ENCODE data around the gene SYNDIG1. TPM values are rescaled to one million over a fixed set of nuclear protein-coding genes. Genes with fewer than 3 reads are reported as not detected.
A peak's percentile ranks its signal among the peaks of the same experiment; 100 is the strongest.

Gene SYNDIG1
- total RNA-seq, 2 experiments from 2014 or later: not detected

GRCh38 chr20:24670341-24670872 is 201.0 kb downstream of the SYNDIG1 start:
- CTCF ChIA-PET: no interaction called here
- no peaks in the 10 kb centered on the region for H3K27me3 Mint-ChIP-seq
- Histone ChIP-seq H3K9me3 (ENCODE audit: control insufficient read depth in 1 of 2, insufficient read depth in 1 of 2, low read length in 2 of 2) (no peaks in the 10 kb centered on the region), H3K27ac (ENCODE audit: low read depth in 1 of 2, low read length in 2 of 2) (no peak overlapping the region), H3K27me3 (ENCODE audit: control insufficient read depth in 1 of 2, insufficient read depth in 2 of 2, low read length in 2 of 2) (no peaks in the 10 kb centered on the region), H3K4me3 (ENCODE audit: low read length) (no peak overlapping the region), H3K36me3 (ENCODE audit: insufficient read depth, low read length) (no peaks in the 10 kb centered on the region), H3K4me1 (ENCODE audit: insufficient read depth, low read length) (no peaks in the 10 kb centered on the region)
- POLR2A ChIA-PET: no interaction called here
- no peak overlapping the region for H3K27ac Mint-ChIP-seq
- H3K4me1 Mint-ChIP-seq (ENCODE audit: low read depth): no peaks in the 10 kb centered on the region
- ATAC-seq (ENCODE audit: poor library complexity): no peak
- intact Hi-C loops (cut with DNase I, micrococcal nuclease): no loop called here
- H3K36me3 Mint-ChIP-seq (ENCODE audit: low read depth): no peaks in the 10 kb centered on the region
- H3K9me3 Mint-ChIP-seq: no peaks in the 10 kb centered on the region
- H3K4me3 Mint-ChIP-seq: no peak overlapping the region
- DNase-seq: peak in 1 of 14 experiments; percentile 17
- TF ChIP-seq CTCF (IDR thresholded peaks at IDR 0.05): no peak

GRCh38 chr20:24670981-24671380 is 201.6 kb downstream of the SYNDIG1 start:
- DNase-seq (no peak), ATAC-seq (ENCODE audit: poor library complexity) (no peak)
- Histone ChIP-seq H3K27ac (ENCODE audit: low read depth in 1 of 2, low read length in 2 of 2) (no peak overlapping the region), H3K36me3 (ENCODE audit: insufficient read depth, low read length) (no peaks in the 10 kb centered on the region), H3K4me3 (ENCODE audit: low read length) (no peak overlapping the region), H3K9me3 (ENCODE audit: control insufficient read depth in 1 of 2, insufficient read depth in 1 of 2, low read length in 2 of 2) (no peaks in the 10 kb centered on the region), H3K27me3 (ENCODE audit: control insufficient read depth in 1 of 2, insufficient read depth in 2 of 2, low read length in 2 of 2) (no peaks in the 10 kb centered on the region), H3K4me1 (ENCODE audit: insufficient read depth, low read length) (no peaks in the 10 kb centered on the region)
- no peaks in the 10 kb centered on the region for H3K36me3 Mint-ChIP-seq (ENCODE audit: low read depth)
- no peak overlapping the region for H3K27ac Mint-ChIP-seq
- no peak for TF ChIP-seq CTCF (IDR thresholded peaks at IDR 0.05)
- H3K9me3 Mint-ChIP-seq: no peaks in the 10 kb centered on the region
- ChIA-PET POLR2A (no interaction called here), CTCF (no interaction called here)
- H3K4me3 Mint-ChIP-seq: no peak overlapping the region
- no peaks in the 10 kb centered on the region for H3K4me1 Mint-ChIP-seq (ENCODE audit: low read depth)
- intact Hi-C loops (cut with DNase I, micrococcal nuclease): no loop called here
- H3K27me3 Mint-ChIP-seq: no peaks in the 10 kb centered on the region

GRCh38 chr20:24672181-24672880 is 202.9 kb downstream of the SYNDIG1 start:
- Mint-ChIP-seq H3K27me3 (no peaks in the 10 kb centered on the region), H3K4me3 (no peak overlapping the region), H3K9me3 (no peaks in the 10 kb centered on the region), H3K27ac (no peak overlapping the region), H3K36me3 (ENCODE audit: low read depth) (no peaks in the 10 kb centered on the region), H3K4me1 (ENCODE audit: low read depth) (no peaks in the 10 kb centered on the region)
- Histone ChIP-seq H3K4me1 (ENCODE audit: insufficient read depth, low read length) (no peaks in the 10 kb centered on the region), H3K27ac (ENCODE audit: low read depth in 1 of 2, low read length in 2 of 2) (no peak overlapping the region), H3K36me3 (ENCODE audit: insufficient read depth, low read length) (no peaks in the 10 kb centered on the region), H3K4me3 (ENCODE audit: low read length) (no peak overlapping the region), H3K27me3 (ENCODE audit: control insufficient read depth in 1 of 2, insufficient read depth in 2 of 2, low read length in 2 of 2) (no peaks in the 10 kb centered on the region), H3K9me3 (ENCODE audit: control insufficient read depth in 1 of 2, insufficient read depth in 1 of 2, low read length in 2 of 2) (no peaks in the 10 kb centered on the region)
- DNase-seq (peak in 1 of 14 experiments; percentile 28), ATAC-seq (ENCODE audit: poor library complexity) (no peak)
- POLR2A ChIA-PET: no interaction called here
- CTCF ChIA-PET: no interaction called here
- TF ChIP-seq CTCF (IDR thresholded peaks at IDR 0.05): no peak
- intact Hi-C loops (cut with DNase I, micrococcal nuclease): no loop called here
